IMR-90 (cell line): Measurements from ENCODE around the gene IL1A. TPM values are rescaled to one million over a fixed set of nuclear protein-coding genes. Genes with fewer than 3 reads are reported as not detected.

Experiments
- ATAC-seq: fragments of 200-7000 bp; cut with Tn5 transposase; 2 replicates; pipeline ENCODE4 v1.9.1; 2020; ENCODE audit warnings: low read depth, mild to moderate bottlenecking, moderate library complexity
- BruUV-seq: library from RNA; stranded (reverse); fragments of 400-500 nt; replicated peaks from 2 replicates; lab custom pipeline; 2021; lab: Mats Ljungman, UMichigan
- CTCF ChIA-PET: fragments of 300-600 bp; formaldehyde crosslinking; extraction: SDS; loops from one replicate; lab custom pipeline; 2021; ENCODE audit warnings: antibody characterized with exemption; lab: Yijun Ruan, JAX
- POLR2A ChIA-PET: fragments of 300-600 bp; sonication (Branson Sonifier 250); formaldehyde crosslinking; loops from one replicate; lab custom pipeline; 2022; ENCODE audit warnings: antibody characterized with exemption; ENCODE audit not compliant: unreplicated experiment; lab: Charles Lee
- DNase-seq: peaks from one replicate; pipeline ENCODE4 v3.0.0; 2013
- H2AFZ ChIP-seq: replicated peaks from 2 replicates; pipeline ENCODE3; 2013; ENCODE audit warnings: low read length, mild to moderate bottlenecking; ENCODE audit not compliant: poor library complexity
- H2AK5ac ChIP-seq: 2 replicates; pipeline ENCODE4 v1.6.1; 2013; ENCODE audit warnings: low read depth, low read length, inconsistent platforms
- H2AK9ac ChIP-seq: replicated peaks from 2 replicates; pipeline ENCODE3; 2013; ENCODE audit warnings: mild to moderate bottlenecking, low read depth, low read length, moderate library complexity; ENCODE audit not compliant: poor library complexity
- H2BK120ac ChIP-seq: 2 replicates; pipeline ENCODE4 v1.6.1; 2013; ENCODE audit warnings: low read depth, low read length, inconsistent platforms
- H2BK15ac ChIP-seq: 3 replicates; pipeline ENCODE4 v1.6.1; 2013; ENCODE audit warnings: low read depth, low read length, inconsistent platforms
- H2BK20ac ChIP-seq: 2 replicates; pipeline ENCODE4 v1.6.1; 2013; ENCODE audit warnings: low read depth, mild to moderate bottlenecking, inconsistent platforms, low read length, moderate library complexity
- H2BK5ac ChIP-seq: 2 replicates; pipeline ENCODE4 v1.6.1; 2013; ENCODE audit warnings: mild to moderate bottlenecking, low read depth, low read length, inconsistent platforms; ENCODE audit not compliant: poor library complexity, severe bottlenecking
- H3K14ac ChIP-seq: replicated peaks from 2 replicates; pipeline ENCODE4 v1.6.1; 2013; ENCODE audit warnings: low read depth, low read length, inconsistent platforms
- H3K18ac ChIP-seq: 2 replicates; pipeline ENCODE4 v1.6.1; 2013; ENCODE audit warnings: low read depth, low read length, control low read depth
- H3K23ac ChIP-seq: 2 replicates; pipeline ENCODE4 v1.6.1; 2013; ENCODE audit warnings: low read depth, low read length, inconsistent platforms
- H3K27ac ChIP-seq: 2 replicates; pipeline ENCODE4 v1.5.1; 2013; ENCODE audit warnings: mild to moderate bottlenecking, control low read depth, low read length; ENCODE audit not compliant: insufficient read depth
- H3K27me3 ChIP-seq: 2 replicates; pipeline ENCODE4 v1.6.1; 2013; ENCODE audit warnings: low read length; ENCODE audit not compliant: control insufficient read depth, insufficient read depth
- H3K36me3 ChIP-seq: 2 replicates; pipeline ENCODE4 v1.6.1; 2013; ENCODE audit warnings: low read length, mixed read lengths; ENCODE audit not compliant: control insufficient read depth, insufficient read depth
- H3K4ac ChIP-seq: 2 replicates; pipeline ENCODE4 v1.6.1; 2013; ENCODE audit warnings: low read depth, low read length, inconsistent platforms
- H3K4me1 ChIP-seq: 2 replicates; pipeline ENCODE4 v1.6.1; 2013; ENCODE audit warnings: low read length, mixed read lengths; ENCODE audit not compliant: control insufficient read depth, insufficient read depth
- H3K4me2 ChIP-seq: 2 replicates; pipeline ENCODE4 v1.6.1; 2013; ENCODE audit warnings: low read depth, mild to moderate bottlenecking, control low read depth, low read length, moderate library complexity
- H3K4me3 ChIP-seq: 2 replicates; pipeline ENCODE4 v1.5.1; 2013; ENCODE audit warnings: low read depth, mild to moderate bottlenecking, control low read depth, low read length, moderate library complexity; ENCODE audit not compliant: insufficient read depth
- H3K56ac ChIP-seq: 2 replicates; pipeline ENCODE4 v1.6.1; 2013; ENCODE audit warnings: low read length, inconsistent platforms; ENCODE audit not compliant: insufficient read depth; ENCODE audit errors: extremely low read depth
- H3K79me1 ChIP-seq, 2 experiments: 2 replicates each; pipeline ENCODE4 v1.6.1; 2013; ENCODE audit warnings: low read length in 2 of 2, inconsistent platforms in 1 of 2, low read depth in 1 of 2
- H3K9ac ChIP-seq: 2 replicates; pipeline ENCODE4 v1.6.1; 2013; ENCODE audit warnings: low read depth, low read length, control low read depth
- H3K9me1 ChIP-seq: 2 replicates; pipeline ENCODE4 v1.6.1; 2013; ENCODE audit warnings: low read length, inconsistent platforms; ENCODE audit not compliant: insufficient read depth
- H3K9me3 ChIP-seq: 2 replicates; pipeline ENCODE4 v1.6.1; 2013; ENCODE audit warnings: low read length; ENCODE audit not compliant: control insufficient read depth, insufficient read depth
- H4K20me1 ChIP-seq: 2 replicates; pipeline ENCODE4 v1.6.1; 2013; ENCODE audit warnings: low read length, inconsistent platforms; ENCODE audit not compliant: insufficient read depth
- H4K5ac ChIP-seq: 2 replicates; pipeline ENCODE4 v1.6.1; 2013; ENCODE audit warnings: mild to moderate bottlenecking, low read depth, low read length, control low read depth
- H4K8ac ChIP-seq, 2 experiments: 2 replicates each; pipeline ENCODE4 v1.6.1; 2013; ENCODE audit warnings: low read depth in 2 of 2, low read length in 2 of 2, control low read depth in 1 of 2, inconsistent platforms in 1 of 2
- H4K91ac ChIP-seq: 2 replicates; pipeline ENCODE4 v1.6.1; 2013; ENCODE audit warnings: low read depth, low read length, inconsistent platforms; ENCODE audit not compliant: insufficient read depth
- BHLHE40 ChIP-seq: fragments of 150-350 bp; IDR thresholded peaks from 2 replicates; pipeline ENCODE4 v1.6.1; 2016; ENCODE audit warnings: mild to moderate bottlenecking, low read depth, low read length
- WGBS, 2 experiments: methylation state at CpG; one replicate each; pipeline versions ENCODE4 v1.1.5 to v1.1.7; 2013; ENCODE audit warnings: missing lambda C conversion rate in 2 of 2; ENCODE audit not compliant: insufficient read length in 1 of 2; ENCODE audit errors: extremely low coverage in 2 of 2; 5-methylcytosine and 5-hydroxymethylcytosine counted together
- dilution Hi-C: fragments of 300-500 bp; cut with HindIII; formaldehyde crosslinking; loops from one replicate; pipeline ENCODE4 v1.14.3; 2018; ENCODE audit warnings: low sequenced_read_pairs; ENCODE audit not compliant: unreplicated experiment
- in situ Hi-C: fragments of 300-500 bp; cut with MboI; formaldehyde crosslinking; loops from 3 replicates; pipeline ENCODE4 v1.14.3; 2019; ENCODE audit warnings: low sequenced_read_pairs, inconsistent platforms, mixed read lengths
- intact Hi-C: fragments of 100-400 bp; cut with micrococcal nuclease; formaldehyde crosslinking; loops from 2 replicates; pipeline ENCODE4 v1.10.0; 2022
- polyA plus RNA-seq, 3 experiments: library from polyadenylated mRNA; depleted of rRNA; stranded (reverse); fragments of >200 nt; gene quantifications; 2 replicates each; pipeline ENCODE4 v1.2.3, GENCODE V29; 2012; ENCODE audit warnings: low replicate concordance in 1 of 3
- total RNA-seq: library from RNA; depleted of rRNA; stranded (reverse); fragments of >200 nt; gene quantifications from 2 replicates; pipeline ENCODE4 v1.2.3, GENCODE V29; 2012

IL1A gene
- total and polyA plus RNA-seq, 2 of the 4 experiments (the other 2 are of a cell fraction) = 0.48 to 1.1 TPM

GRCh38 chr2:112827009-112827408 lies 42.7 kb upstream of the IL1A start:
- Histone ChIP-seq H3K79me1 (no peaks in the 10 kb centered on the region), H4K8ac (no peak overlapping the region), H2AK9ac (no peak overlapping the region), H2BK20ac (no peak overlapping the region), H2BK120ac (no peak overlapping the region), H4K91ac (no peak overlapping the region), H3K27me3 (no peaks in the 10 kb centered on the region), H3K56ac (no peak overlapping the region), H4K5ac (no peak overlapping the region), H3K36me3 (no peaks in the 10 kb centered on the region; the same call in 1 of the 2 replicates), H3K18ac (no peak overlapping the region), H3K4me2 (no peak overlapping the region), H3K23ac (no peak overlapping the region), H3K27ac (no peak overlapping the region), H3K9me3 (0 out of 2 replicates have a peak, but pooled peaks cover 1% of the 10 kb centered on the region), H3K14ac (no peak overlapping the region), H2BK15ac (no peak overlapping the region), H3K9ac (no peak overlapping the region), H2AK5ac (no peak overlapping the region), H2BK5ac (no peak overlapping the region), H3K9me1 (no peaks in the 10 kb centered on the region; the same call in 1 of the 2 replicates), H3K4me1 (peaks cover 7% of the 10 kb centered on the region), H3K4me3 (no peak overlapping the region), H3K4ac (no peak overlapping the region), H2AFZ (no peak overlapping the region), H4K20me1 (no peaks in the 10 kb centered on the region)
- in situ Hi-C loops (no loop called here), dilution Hi-C loops (no loop called here), intact Hi-C loops (no loop called here)
- DNase-seq (no peak), ATAC-seq (no peak)
- no TSS peak for BruUV-seq
- TF ChIP-seq BHLHE40 = no peak
- ChIA-PET POLR2A (no interaction called here), CTCF (no interaction called here)
- WGBS, 2 experiments = no CpG with 5 or more reads among the region's 3 CpGs
